Pancreas (tissue), 10 donors: ENCODE measurements around the gene F12. TPM values are rescaled to one million over a fixed set of nuclear protein-coding genes. Genes with fewer than 3 reads are reported as not detected.
A peak's percentile ranks its signal among the peaks of the same experiment; 100 is the strongest.
"Not testable (repeated sequence)": the region's sequence is repeated elsewhere in the genome, so short reads cannot be mapped to it uniquely, and the experiment has no call there.

Experiments used
- ATAC-seq, 4 donors: fragments of 200-7000 bp; cut with Tn5 transposase; one replicate each; pipeline versions ENCODE4 v1.8.0 to v1.9.1; 2020; ENCODE audit warnings: mild to moderate bottlenecking in 4 of 4, moderate library complexity in 4 of 4
- DNase-seq, 6 donors: peaks; one replicate each; pipeline ENCODE4 v3.0.0-alpha.2; 2020
- FAIRE-seq: peaks from 2 replicates; lab custom pipeline; 2012; peaks lifted over from hg19 to GRCh38; lab: Jason Lieb, UNC
- H3K27ac ChIP-seq, 4 donors: fragments of 200-600 bp; sonication (generic); 1 replicate in 3 of 4; 2 replicates in 1 of 4; pipeline versions ENCODE4 v1.5.0 to v1.8.0; 2020
- H3K27me3 ChIP-seq, 4 donors: fragments of 200-600 bp; one replicate each; pipeline ENCODE4 v1.8.0; 2021
- H3K36me3 ChIP-seq, 3 donors: fragments of 200-600 bp; sonication (generic) in 1 of 3; one replicate each; pipeline versions ENCODE4 v1.5.0 to v1.8.0; 2020 to 2021
- H3K4me1 ChIP-seq, 3 donors: fragments of 200-600 bp; one replicate each; pipeline ENCODE4 v1.8.0; 2021
- H3K4me3 ChIP-seq, 4 donors: fragments of 200-600 bp; sonication (generic) in 2 of 4; one replicate each; pipeline versions ENCODE4 v1.5.0 to v1.8.0; 2020 to 2021
- H3K9me3 ChIP-seq, 4 donors: fragments of 200-600 bp; one replicate each; pipeline ENCODE4 v1.8.0; 2021
- WGBS, 2 donors: extraction: QIAGEN DNeasy Blood & Tissue Kit; methylation state at CpG; one replicate each; pipeline ENCODE4 v1.1.7; 2013; 5-methylcytosine and 5-hydroxymethylcytosine counted together
- intact Hi-C, 3 donors: fragments of 100-400 bp; cut with DNase I; formaldehyde crosslinking; loops; one replicate each; pipeline versions ENCODE4 v1.11.1 to v1.14.2; 2022
- polyA plus RNA-seq, 2 donors: library from polyadenylated mRNA; stranded (reverse); fragments of 200-250 nt; gene quantifications; one replicate each; pipeline ENCODE4 v1.2.3, GENCODE V29; 2013
- total RNA-seq, 6 donors: library from RNA; stranded (reverse); fragmentation: NEBNext Ultra II Directional in 4 of 6; extraction: Animal tissue kit (Norgen Biotek cat#: 25700) in 4 of 6; gene quantifications; one replicate each; pipeline versions ENCODE4 v1.2.1 to v1.2.4, GENCODE V29; 2021 to 2023
- TF ChIP-seq, protein P1 (sequence below), 4 donors: fragments of 200-600 bp; sonication (generic) in 3 of 4; IDR thresholded peaks; one replicate each; pipeline versions ENCODE4 v1.5.0 to v1.8.0; 2021; ENCODE audit warnings: antibody characterized with exemption in 4 of 4
- donor health status: healthy with polysubstance abuse.
- donor health status: DM: no; HTN: no; CAD: no; lungs with moderate emphysema.
- donor health status: DM: no; HTN: no; CAD: no.
- donor health status: control.
- donor health status: control.
- donor health status: Bipolar disorder and iron deficiency.
- donor health status: DM: yes; HTN: yes; CAD: no.
- donor health status: DM: no; HTN: no; CAD: no.
- donor health status: DM: no; HTN: no; CAD: no.
- donor health status: DM: yes; HTN: yes; CAD: no.

Gene F12
- total and polyA plus RNA-seq, 8 donors: 0.83 to 2.6 (median 1.8) TPM

DNA sequence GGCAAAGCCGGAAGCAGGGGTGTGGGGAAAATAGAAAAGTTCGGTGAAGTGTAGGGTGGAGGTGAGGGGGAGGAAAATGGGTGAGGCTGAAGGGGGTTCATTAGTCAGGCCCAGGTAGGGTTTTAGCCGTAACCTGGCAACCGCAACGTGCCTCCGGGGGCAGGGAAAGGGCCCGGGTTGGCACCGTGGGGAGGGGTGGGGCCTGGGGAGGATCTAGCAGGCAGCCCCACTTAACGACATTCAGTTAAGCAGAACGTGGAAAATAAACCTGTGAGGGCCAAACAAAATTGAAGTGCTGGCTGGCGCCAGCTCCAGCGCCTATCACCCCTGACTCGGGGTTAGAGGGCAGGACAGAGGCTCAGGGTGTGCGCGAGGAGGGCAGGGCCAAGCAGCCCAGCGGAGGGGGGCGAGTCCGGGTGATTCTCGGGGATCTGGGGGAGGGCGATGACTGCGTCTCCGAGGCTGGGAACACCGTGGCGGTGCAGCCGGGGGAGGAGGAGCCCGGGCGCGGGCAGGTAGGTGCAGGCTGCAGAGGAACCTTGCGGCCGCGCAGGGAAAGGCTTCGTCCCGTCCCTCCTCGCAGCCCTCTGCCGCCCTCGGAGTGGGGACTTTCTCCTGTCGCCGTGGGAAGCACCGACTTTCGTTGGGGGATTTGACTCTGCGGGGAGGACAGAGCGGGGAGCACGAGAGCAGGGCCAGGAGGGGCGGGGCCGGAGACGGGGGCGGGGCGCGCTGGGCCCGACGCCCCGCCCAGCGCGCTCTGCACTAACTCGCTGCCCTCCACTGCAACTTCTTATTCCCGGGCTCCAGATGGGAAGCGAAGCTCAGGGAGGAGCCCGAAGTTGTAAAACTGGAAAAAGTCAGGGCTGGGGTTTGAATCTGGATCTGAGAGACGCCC lies 46.5 kb downstream of the F12 start:
- DNase-seq (peak; percentile 72 to 88 (median 78)), ATAC-seq (peak; percentile 65 to 78 (median 73)), FAIRE-seq (no peak)
- Histone ChIP-seq H3K27me3 (no peaks in the 10 kb centered on the region), H3K4me1 (peaks cover 9 to 24% (median 15%) of the 10 kb centered on the region in 3 donors), H3K27ac (peak overlapping the region; percentile 36 to 74 (median 60)), H3K36me3 (no peaks in the 10 kb centered on the region), H3K4me3 (peak overlapping the region; percentile 31 to 59 (median 40)), H3K9me3 (no peaks in the 10 kb centered on the region)
- WGBS, 2 donors: 3 to 5% methylated on average over 46 to 59 of the region's 59 CpGs
- intact Hi-C loops: no loop called here
- TF ChIP-seq, protein P1, sequence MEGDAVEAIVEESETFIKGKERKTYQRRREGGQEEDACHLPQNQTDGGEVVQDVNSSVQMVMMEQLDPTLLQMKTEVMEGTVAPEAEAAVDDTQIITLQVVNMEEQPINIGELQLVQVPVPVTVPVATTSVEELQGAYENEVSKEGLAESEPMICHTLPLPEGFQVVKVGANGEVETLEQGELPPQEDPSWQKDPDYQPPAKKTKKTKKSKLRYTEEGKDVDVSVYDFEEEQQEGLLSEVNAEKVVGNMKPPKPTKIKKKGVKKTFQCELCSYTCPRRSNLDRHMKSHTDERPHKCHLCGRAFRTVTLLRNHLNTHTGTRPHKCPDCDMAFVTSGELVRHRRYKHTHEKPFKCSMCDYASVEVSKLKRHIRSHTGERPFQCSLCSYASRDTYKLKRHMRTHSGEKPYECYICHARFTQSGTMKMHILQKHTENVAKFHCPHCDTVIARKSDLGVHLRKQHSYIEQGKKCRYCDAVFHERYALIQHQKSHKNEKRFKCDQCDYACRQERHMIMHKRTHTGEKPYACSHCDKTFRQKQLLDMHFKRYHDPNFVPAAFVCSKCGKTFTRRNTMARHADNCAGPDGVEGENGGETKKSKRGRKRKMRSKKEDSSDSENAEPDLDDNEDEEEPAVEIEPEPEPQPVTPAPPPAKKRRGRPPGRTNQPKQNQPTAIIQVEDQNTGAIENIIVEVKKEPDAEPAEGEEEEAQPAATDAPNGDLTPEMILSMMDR (IDR thresholded peaks at IDR 0.05): no peak

DNA sequence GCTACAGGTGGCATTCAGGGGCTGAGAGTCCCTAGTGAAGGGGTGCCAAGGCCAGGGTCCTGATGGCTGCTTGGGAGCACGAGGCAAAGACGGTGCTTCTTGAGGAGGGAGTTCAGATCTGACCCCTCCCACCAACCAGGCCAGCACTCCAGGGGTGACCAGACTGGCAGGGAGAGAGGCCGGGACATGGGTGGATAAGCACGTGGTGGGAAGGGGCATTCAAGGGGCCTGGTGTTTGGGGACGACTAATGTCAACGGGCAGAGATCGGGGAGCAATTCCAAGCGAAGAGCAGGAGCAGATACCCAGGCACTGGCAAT lies 47.1 kb downstream of the F12 start:
- no peak overlapping the region for H3K4me3 ChIP-seq
- H3K36me3 ChIP-seq: no peaks in the 10 kb centered on the region
- H3K27me3 ChIP-seq: no peaks in the 10 kb centered on the region
- FAIRE-seq (no peak), ATAC-seq (no peak), DNase-seq (peak in 2 of 6 donors; percentile 38 to 59)
- 78 to 79% methylated on average over 8 of the region's 8 CpGs for WGBS, 2 donors
- no peaks in the 10 kb centered on the region for H3K9me3 ChIP-seq
- intact Hi-C loops: no loop called here
- peak overlapping the region in 2 of 4 donors; percentile 36 to 69 for H3K27ac ChIP-seq
- TF ChIP-seq, protein P1 (IDR thresholded peaks at IDR 0.05): no peak
- H3K4me1 ChIP-seq: peaks cover 9 to 19% (median 10%) of the 10 kb centered on the region in 3 donors

DNA sequence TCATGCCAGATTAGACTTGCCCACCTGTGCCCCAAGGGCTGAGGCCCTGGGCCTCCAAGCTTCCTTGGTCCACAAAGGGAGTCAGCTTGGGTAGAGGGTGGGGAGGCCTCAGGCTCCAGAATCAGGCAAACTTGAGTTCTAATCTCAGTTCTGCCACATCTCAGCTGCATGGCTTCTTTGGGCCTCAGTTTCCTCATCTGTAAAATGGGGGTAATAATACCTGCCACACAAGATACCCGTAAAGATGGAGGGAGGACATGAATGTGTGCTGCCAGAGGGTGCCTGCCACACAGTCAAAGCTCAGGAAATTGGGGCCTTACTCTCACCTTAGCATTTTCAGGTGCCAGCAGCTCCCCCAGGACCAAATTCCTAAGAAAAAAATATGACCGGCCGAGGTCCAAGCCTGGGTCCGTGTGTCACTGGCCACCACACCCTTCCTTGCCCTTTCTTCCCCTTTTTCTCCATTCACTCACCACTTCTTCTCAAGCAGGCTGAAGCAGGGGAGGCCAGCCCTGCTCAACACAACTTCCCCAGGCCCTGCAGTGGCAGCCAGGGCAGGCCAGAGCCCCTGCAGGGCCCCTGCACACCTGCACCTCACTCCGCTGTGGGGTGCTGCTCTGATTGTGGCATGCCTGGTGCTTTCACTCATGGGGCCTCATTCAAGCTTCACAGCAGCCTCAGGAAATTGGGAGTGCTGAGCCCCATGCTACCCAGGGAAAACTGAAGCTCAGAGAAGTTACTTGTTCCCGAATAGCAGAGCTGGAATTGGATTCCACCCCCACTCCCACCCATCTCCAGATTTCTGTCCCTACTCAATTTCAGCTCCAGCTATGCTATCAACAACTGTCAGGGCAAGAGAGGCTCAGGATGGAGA lies 47.7 kb downstream of the F12 start:
- ATAC-seq: no peak
- Histone ChIP-seq H3K9me3 (no peaks in the 10 kb centered on the region), H3K4me1 (peaks cover 9 to 19% (median 9%) of the 10 kb centered on the region in 3 donors), H3K4me3 (no peak overlapping the region), H3K27me3 (no peaks in the 10 kb centered on the region), H3K27ac (peak overlapping the region in 1 of 4 donors; percentile 36), H3K36me3 (no peaks in the 10 kb centered on the region)
- WGBS, 2 donors: 87 to 91% methylated on average over 6 of the region's 6 CpGs
- FAIRE-seq: no peak
- intact Hi-C loops: no loop called here
- DNase-seq: peak in 2 of 6 donors; percentile 29 to 32
- TF ChIP-seq, protein P1 (IDR thresholded peaks at IDR 0.05): no peak

DNA sequence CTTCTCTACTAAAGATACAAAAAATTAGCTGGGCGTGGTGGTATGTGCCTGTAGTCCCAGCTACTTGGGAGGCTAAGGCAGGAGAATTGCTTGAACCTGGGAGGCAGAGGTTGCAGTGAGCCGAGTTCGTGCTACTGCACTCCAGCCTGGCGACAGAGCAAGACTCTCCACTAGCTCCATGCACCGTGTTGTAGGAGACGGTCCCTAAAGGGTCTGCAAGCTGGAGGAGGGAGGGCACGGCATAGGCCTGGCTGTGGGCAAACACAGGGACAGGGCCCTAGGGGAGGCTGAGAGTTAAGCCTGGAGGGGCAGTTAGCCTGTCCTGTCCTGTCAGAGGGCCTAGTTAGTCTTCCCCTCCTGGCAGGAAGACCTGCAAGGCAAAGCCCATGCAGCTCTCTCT lies 48.6 kb downstream of the F12 start:
- H3K9me3 ChIP-seq, H3K27me3 ChIP-seq, H3K27ac ChIP-seq, intact Hi-C loops, H3K4me3 ChIP-seq, H3K36me3 ChIP-seq, ATAC-seq, FAIRE-seq: not testable (repeated sequence)
- peak in 2 of 6 donors; percentile 27 to 45 for DNase-seq
- H3K4me1 ChIP-seq: peaks cover under 1 to 12% (median 3%) of the 10 kb centered on the region in 3 donors
- WGBS, 2 donors: 92 to 94% methylated on average over 7 of the region's 7 CpGs

DNA sequence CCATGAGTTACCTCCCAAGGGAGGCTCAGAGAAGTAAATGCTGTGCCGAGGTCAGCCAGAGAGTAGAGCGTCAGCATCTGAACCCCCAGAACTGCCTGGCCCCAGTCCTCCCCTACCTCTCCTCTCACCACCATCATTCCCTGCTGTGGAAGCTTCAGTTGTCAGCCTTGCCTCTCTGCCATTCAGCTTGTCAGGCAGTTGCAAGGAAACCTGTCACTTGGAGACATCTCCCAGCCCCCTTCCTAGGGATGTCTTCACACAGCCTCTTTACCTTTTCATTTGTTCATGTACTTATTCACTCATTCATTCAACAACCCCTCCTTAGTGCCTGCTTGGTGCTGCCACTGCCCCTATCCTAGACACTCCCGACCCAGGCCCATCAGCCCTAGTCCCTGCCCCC lies 49.5 kb downstream of the F12 start:
- FAIRE-seq: no peak
- no peak overlapping the region for H3K27ac ChIP-seq
- peaks cover 0 to 7% (median 0%) of the 10 kb centered on the region in 3 donors for H3K4me1 ChIP-seq
- H3K9me3 ChIP-seq: no peaks in the 10 kb centered on the region
- intact Hi-C loops: no loop called here
- 66 to 75% methylated on average over 3 of the region's 3 CpGs for WGBS, 2 donors
- TF ChIP-seq, protein P1 (IDR thresholded peaks at IDR 0.05): no peak
- no peaks in the 10 kb centered on the region for H3K36me3 ChIP-seq
- no peaks in the 10 kb centered on the region for H3K27me3 ChIP-seq
- ATAC-seq: no peak
- H3K4me3 ChIP-seq: no peak overlapping the region
- DNase-seq: peak in 2 of 6 donors; percentile 13 to 24
